ENCODE results near the gene MRPL57.
"Not testable (repeated sequence)": the region's sequence is repeated elsewhere in the genome, so short reads cannot be mapped to it uniquely, and the experiment has no call there.

MRPL57 gene

GRCh38 chr13:21197606-21198225 is 21.3 kb downstream of the MRPL57 start:
- DNase-seq, result not testable (repeated sequence)

DNA sequence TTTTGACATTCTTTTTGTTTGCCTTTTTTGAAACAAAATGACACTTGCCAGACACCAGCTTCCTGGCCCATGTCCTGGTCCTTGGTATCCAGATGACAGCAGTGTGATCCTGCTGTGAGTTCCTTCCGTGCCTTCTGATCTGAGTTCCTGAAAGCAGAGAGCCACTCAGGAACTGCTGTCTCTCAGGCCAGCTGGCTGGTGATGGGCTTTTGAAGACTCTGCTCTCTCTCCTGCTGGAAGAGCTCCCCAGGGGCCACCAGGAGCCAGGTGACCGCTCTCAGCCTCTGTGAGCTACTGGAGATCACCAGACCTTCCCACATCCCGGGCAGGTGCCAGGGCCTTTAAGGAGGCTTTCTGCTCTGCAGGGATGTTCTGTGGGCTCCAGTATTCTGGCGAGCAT is 21.9 kb downstream of the MRPL57 start:
- DNase-seq, result not testable (repeated sequence)

- DNase-seq, result not testable (repeated sequence)
Measured at GRCh38 chr13:21201456-21202190, 25.2 kb downstream of the MRPL57 start.

- no peak for DNase-seq
Measured at GRCh38 chr13:21202767-21203531, 26.5 kb downstream of the MRPL57 start.

DNA sequence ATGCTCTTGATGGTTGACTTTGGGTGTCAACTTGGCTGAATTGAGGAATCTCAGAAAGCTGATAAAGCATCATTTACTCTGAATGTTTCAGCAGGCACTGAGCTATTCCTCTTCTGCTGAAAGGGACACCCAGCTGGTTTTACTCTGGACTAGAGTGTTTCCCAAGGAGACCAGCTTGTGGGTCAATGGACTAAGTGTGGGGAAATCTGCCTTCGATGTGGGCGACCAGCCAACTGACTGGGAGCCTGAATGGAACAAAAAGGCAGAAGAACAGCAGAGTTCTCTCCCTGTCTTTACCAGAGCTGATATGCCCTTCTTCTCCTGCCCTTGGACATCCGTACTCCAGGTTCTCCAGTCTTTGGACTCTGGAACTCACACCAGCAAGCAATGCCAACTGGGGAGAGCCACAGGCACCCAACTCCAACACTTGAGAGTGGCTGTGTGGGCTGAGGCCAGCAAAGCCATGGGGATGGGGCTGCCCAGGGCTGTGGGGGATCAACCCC is 32.2 kb downstream of the MRPL57 start:
- DNase-seq, result no peak

GRCh38 chr13:21212138-21212775 is 35.8 kb downstream of the MRPL57 start:
- DNase-seq, result no peak

- not testable (repeated sequence) for DNase-seq
Measured at GRCh38 chr13:21215419-21215818, 39.0 kb downstream of the MRPL57 start.

DNA sequence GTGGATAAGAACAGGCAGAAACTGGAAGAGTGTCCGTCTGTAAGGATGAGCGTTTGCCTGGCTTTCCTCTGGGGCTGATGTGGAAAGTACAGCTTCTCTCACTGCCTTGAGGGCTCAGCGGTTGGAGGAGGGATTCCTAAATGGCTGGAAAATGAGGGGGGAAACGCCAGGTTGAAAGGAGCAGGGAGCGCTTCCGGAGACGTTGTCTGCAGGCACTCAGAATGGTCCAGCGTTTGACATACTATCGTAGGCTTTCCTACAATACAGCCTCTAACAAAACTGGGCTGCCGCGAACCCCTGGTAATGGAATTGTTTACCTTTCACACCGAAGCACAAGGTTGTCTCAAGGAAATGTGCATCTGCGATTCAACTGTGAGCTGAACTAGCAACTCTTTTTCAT is 39.9 kb downstream of the MRPL57 start:
- DNase-seq, result no peak

DNA sequence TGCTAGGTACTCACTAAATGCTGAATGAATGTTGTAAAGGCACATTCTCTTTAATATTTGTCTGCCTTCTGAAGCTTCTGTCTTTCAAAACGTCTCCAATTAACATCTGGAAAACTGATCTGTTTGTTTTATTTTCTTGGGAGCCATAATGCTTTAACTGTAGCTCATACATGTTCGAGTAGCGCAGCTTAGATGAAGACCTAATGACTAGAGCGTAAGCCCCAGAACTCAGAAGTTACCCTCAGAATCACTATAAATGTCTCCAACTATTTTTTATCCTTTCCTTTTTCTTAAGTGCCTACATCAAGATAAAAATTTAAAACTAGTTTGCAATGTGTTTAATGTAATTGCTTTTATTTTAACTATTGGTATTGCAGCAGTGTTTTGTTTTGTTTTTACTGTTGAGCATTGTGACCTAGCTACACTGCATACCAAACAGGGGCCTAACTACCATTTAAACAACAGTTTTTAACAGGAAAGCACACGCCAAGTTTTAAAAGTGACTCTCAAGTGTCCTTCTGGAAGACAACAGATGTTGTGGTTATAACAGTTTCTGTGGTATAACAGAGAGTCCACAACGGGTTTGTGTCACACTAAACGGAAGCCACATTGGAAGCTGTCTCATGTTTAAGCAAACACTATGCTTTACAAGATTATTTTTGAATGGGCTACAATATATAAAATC is 42.0 kb downstream of the MRPL57 start:
- DNase-seq, result no peak

DNA sequence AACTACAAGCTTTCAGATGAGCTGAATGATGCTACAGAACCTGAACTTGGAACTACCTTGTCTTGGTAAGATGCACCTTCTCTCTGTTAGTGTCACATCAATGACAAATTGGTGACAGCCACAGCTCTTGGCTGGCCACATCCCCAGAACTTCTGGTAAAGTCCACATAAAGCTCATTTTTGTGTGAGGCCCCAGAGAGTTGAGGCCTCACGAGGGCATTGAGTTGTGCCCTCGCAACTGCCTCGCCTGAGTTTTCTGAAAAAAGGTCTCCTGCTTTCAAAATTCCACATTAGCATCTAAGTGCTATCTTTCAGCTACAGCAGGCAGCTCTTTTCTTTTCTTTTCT is 42.6 kb downstream of the MRPL57 start:
- no peak for DNase-seq

GRCh38 chr13:21219716-21220115 is 43.3 kb downstream of the MRPL57 start:
- DNase-seq, result not testable (repeated sequence)

DNA sequence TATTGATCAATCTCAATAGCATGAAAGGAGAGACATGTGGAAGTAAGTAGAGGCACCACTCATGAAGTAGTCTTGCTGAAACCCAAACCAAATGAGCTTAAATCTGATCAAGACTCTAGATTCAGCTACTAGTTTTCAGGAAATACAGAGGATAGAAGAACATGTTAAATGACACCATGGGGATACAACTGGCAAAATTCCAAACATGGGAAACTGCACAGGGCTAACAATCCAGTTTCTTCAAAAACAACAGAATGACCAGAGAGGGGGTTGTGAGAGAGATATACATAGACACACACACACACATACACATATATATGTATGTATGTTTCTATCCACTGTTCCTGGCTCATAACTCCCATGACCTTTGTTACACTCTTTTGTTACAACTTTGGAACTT is 44.8 kb downstream of the MRPL57 start:
- no peak for DNase-seq

- no peak for DNase-seq
Measured at GRCh38 chr13:21225082-21225481, 48.6 kb downstream of the MRPL57 start.

- no peak for DNase-seq
Measured at GRCh38 chr13:21225841-21226581, 49.6 kb downstream of the MRPL57 start.

GRCh38 chr13:21227917-21228316 is 51.5 kb downstream of the MRPL57 start:
- DNase-seq, result no peak

Measured in cerebellar nuclear complex (tissue), 1 donor.